ENCODE measurements around the gene NCF4.
A peak's percentile ranks its signal among the peaks of the same experiment; 100 is the strongest.

Gene NCF4

GRCh38 chr22:36886016-36886415 is 25.2 kb downstream of the NCF4 start:
- Histone ChIP-seq H3K36me3 (no peaks in the 10 kb centered on the region), H3K27ac (no peak overlapping the region), H3K4me3 (ENCODE audit: low read depth in 1 of 2, low read length in 1 of 2) (peak overlapping the region in 1 of 2 experiments; percentile 24), H3K27me3 (no peaks in the 10 kb centered on the region), H3K4me1 (ENCODE audit: control insufficient read depth in 1 of 2, insufficient read depth in 1 of 2, low read depth in 1 of 2, low read length in 1 of 2) (peaks cover 20 to 21% of the 10 kb centered on the region in 2 experiments), H3K9me3 (no peaks in the 10 kb centered on the region)
- no peak for TF ChIP-seq CTCF (IDR thresholded peaks at IDR 0.05)

GRCh38 chr22:36887162-36887561 is 26.4 kb downstream of the NCF4 start:
- Histone ChIP-seq H3K27ac (no peak overlapping the region), H3K27me3 (no peaks in the 10 kb centered on the region), H3K36me3 (no peaks in the 10 kb centered on the region), H3K4me1 (ENCODE audit: control insufficient read depth in 1 of 2, insufficient read depth in 1 of 2, low read depth in 1 of 2, low read length in 1 of 2) (peaks cover 15 to 20% of the 10 kb centered on the region in 2 experiments), H3K9me3 (no peaks in the 10 kb centered on the region), H3K4me3 (ENCODE audit: low read depth in 1 of 2, low read length in 1 of 2) (no peak overlapping the region)
- no peak for TF ChIP-seq CTCF (IDR thresholded peaks at IDR 0.05)

- Histone ChIP-seq H3K27me3 (no peaks in the 10 kb centered on the region), H3K9me3 (no peaks in the 10 kb centered on the region)
- no peak for TF ChIP-seq CTCF (IDR thresholded peaks at IDR 0.05)
Measured at GRCh38 chr22:36891646-36892045, 30.8 kb downstream of the NCF4 start.

GRCh38 chr22:36892292-36892691 is 31.5 kb downstream of the NCF4 start:
- H3K4me1 ChIP-seq (ENCODE audit: control insufficient read depth in 1 of 2, insufficient read depth in 1 of 2, low read depth in 1 of 2, low read length in 1 of 2), result peaks cover 5 to 8% of the 10 kb centered on the region in 2 experiments
- no peak for TF ChIP-seq CTCF (IDR thresholded peaks at IDR 0.05)
- no peaks in the 10 kb centered on the region for H3K27me3 ChIP-seq

More at GRCh38 chr22:36891646-36892045, 30.8 kb downstream of the NCF4 start:
- Histone ChIP-seq H3K27ac (no peak overlapping the region), H3K36me3 (no peaks in the 10 kb centered on the region), H3K4me3 (ENCODE audit: low read depth in 1 of 2, low read length in 1 of 2) (no peak overlapping the region), H3K4me1 (ENCODE audit: control insufficient read depth in 1 of 2, insufficient read depth in 1 of 2, low read depth in 1 of 2, low read length in 1 of 2) (peaks cover 5 to 8% of the 10 kb centered on the region in 2 experiments)

GRCh38 chr22:36893262-36893661 is 32.5 kb downstream of the NCF4 start:
- Histone ChIP-seq H3K4me3 (ENCODE audit: low read depth in 1 of 2, low read length in 1 of 2) (no peak overlapping the region), H3K9me3 (no peaks in the 10 kb centered on the region), H3K4me1 (ENCODE audit: control insufficient read depth in 1 of 2, insufficient read depth in 1 of 2, low read depth in 1 of 2, low read length in 1 of 2) (peaks cover 15 to 17% of the 10 kb centered on the region in 2 experiments), H3K27me3 (no peaks in the 10 kb centered on the region), H3K27ac (no peak overlapping the region), H3K36me3 (no peaks in the 10 kb centered on the region)
- TF ChIP-seq CTCF (IDR thresholded peaks at IDR 0.05), result no peak

More at GRCh38 chr22:36892292-36892691, 31.5 kb downstream of the NCF4 start:
- Histone ChIP-seq H3K36me3 (no peaks in the 10 kb centered on the region), H3K4me3 (ENCODE audit: low read depth in 1 of 2, low read length in 1 of 2) (no peak overlapping the region), H3K9me3 (no peaks in the 10 kb centered on the region), H3K27ac (no peak overlapping the region)

GRCh38 chr22:36894266-36894665 is 33.5 kb downstream of the NCF4 start:
- Histone ChIP-seq H3K4me3 (ENCODE audit: low read depth in 1 of 2, low read length in 1 of 2) (no peak overlapping the region), H3K36me3 (no peaks in the 10 kb centered on the region), H3K27ac (no peak overlapping the region), H3K9me3 (no peaks in the 10 kb centered on the region), H3K4me1 (ENCODE audit: control insufficient read depth in 1 of 2, insufficient read depth in 1 of 2, low read depth in 1 of 2, low read length in 1 of 2) (peaks cover 17 to 18% of the 10 kb centered on the region in 2 experiments), H3K27me3 (no peaks in the 10 kb centered on the region)
- TF ChIP-seq CTCF (IDR thresholded peaks at IDR 0.05), result no peak

All from neutrophil (primary cell).